H1 (cell line): ENCODE data around the gene CABP1.

Experiments
- BRCA1 ChIP-seq: IDR thresholded peaks from 2 replicates; pipeline ENCODE4 v1.6.1; 2012; ENCODE audit warnings: low read depth, low read length, improper control_type of control experiment
- CEBPB ChIP-seq: IDR thresholded peaks from 2 replicates; pipeline ENCODE4 v1.6.1; 2012; ENCODE audit warnings: low read depth, low read length
- CREB1 ChIP-seq: IDR thresholded peaks from 2 replicates; pipeline ENCODE4 v1.6.1; 2012; ENCODE audit warnings: inconsistent platforms
- EZH2 ChIP-seq: fragments of 200-600 bp; sonication (generic); IDR thresholded peaks from 2 replicates; pipeline ENCODE4 v1.7.1; 2012; ENCODE audit warnings: low read depth, mild to moderate bottlenecking, moderate library complexity, low read length, inconsistent platforms; ENCODE audit not compliant: severe bottlenecking
- HDAC6 ChIP-seq: IDR thresholded peaks from one replicate; pipeline ENCODE4 v1.7.1; 2012; ENCODE audit warnings: low read depth, mild to moderate bottlenecking, inconsistent platforms, low read length, moderate library complexity
- POLR2A ChIP-seq, 2 experiments: IDR thresholded peaks; 1 replicate in 1 of 2; 2 replicates in 1 of 2; pipeline ENCODE4 v1.6.1; 2011; ENCODE audit warnings: low read depth in 2 of 2, low read length in 2 of 2, mild to moderate bottlenecking in 2 of 2; ENCODE audit errors: control extremely low read depth in 1 of 2
- RFX5 ChIP-seq: IDR thresholded peaks from 2 replicates; pipeline ENCODE4 v1.6.1; 2011; ENCODE audit warnings: low read depth, low read length, improper control_type of control experiment, borderline replicate concordance
- RNF2 ChIP-seq: fragments of 200-900, 300-1000 bp; sonication (generic); IDR thresholded peaks from 2 replicates; pipeline ENCODE4 v1.7.1; 2016; ENCODE audit warnings: borderline replicate concordance, low read depth, mild to moderate bottlenecking, antibody characterized with exemption, low read length; ENCODE audit not compliant: poor library complexity, severe bottlenecking; ENCODE audit errors: missing control alignments
- USF2 ChIP-seq: IDR thresholded peaks from 2 replicates; pipeline ENCODE4 v1.6.1; 2011; ENCODE audit warnings: low read length, improper control_type of control experiment
- TF ChIP-seq, protein P1 (sequence below), 3 experiments: IDR thresholded peaks; 1 replicate in 2 of 3; 2 replicates in 1 of 3; pipeline versions ENCODE4 v1.5.1 to v1.6.1; 2011; ENCODE audit warnings: low read length in 3 of 3, mild to moderate bottlenecking in 3 of 3, inconsistent platforms in 2 of 3, low read depth in 1 of 3, moderate library complexity in 1 of 3; ENCODE audit not compliant: insufficient read depth in 1 of 3; ENCODE audit errors: control extremely low read depth in 1 of 3
- TF ChIP-seq, protein P2 (sequence below): IDR thresholded peaks from 2 replicates; pipeline ENCODE4 v1.6.1; 2012; ENCODE audit warnings: inconsistent platforms
- TF ChIP-seq, protein P3 (sequence below): IDR thresholded peaks from 2 replicates; pipeline ENCODE4 v1.6.1; 2012; ENCODE audit warnings: low read length, inconsistent platforms

DNA sequence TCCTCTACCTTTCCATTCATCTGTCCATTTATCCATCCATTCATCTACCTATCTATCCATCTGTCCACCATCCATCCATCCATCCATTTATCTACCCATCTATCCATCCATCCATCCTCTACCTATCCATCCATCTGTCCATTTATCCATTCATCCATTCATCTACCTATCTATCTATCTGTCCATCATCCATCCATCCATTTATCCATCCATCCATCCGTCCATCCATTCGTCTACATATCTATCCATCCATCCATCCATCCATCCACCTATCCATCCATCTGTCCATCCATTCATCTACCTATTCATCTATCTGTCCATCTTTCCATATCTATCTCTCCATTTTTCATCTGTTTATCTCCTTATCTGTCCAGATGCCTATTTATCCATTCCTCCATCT, 21.0 kb downstream of the CABP1 start:
- TF ChIP-seq RNF2 (no peak), CEBPB (no peak), HDAC6 (no peak), RFX5 (no peak), BRCA1 (no peak), CREB1 (no peak), USF2 (no peak), EZH2 (no peak), POLR2A (IDR thresholded peaks at IDR 0.05; ENCODE audit: control extremely low read depth in 1 of 2, low read depth in 2 of 2, low read length in 2 of 2) (no peak)
- TF ChIP-seq, protein P1, sequence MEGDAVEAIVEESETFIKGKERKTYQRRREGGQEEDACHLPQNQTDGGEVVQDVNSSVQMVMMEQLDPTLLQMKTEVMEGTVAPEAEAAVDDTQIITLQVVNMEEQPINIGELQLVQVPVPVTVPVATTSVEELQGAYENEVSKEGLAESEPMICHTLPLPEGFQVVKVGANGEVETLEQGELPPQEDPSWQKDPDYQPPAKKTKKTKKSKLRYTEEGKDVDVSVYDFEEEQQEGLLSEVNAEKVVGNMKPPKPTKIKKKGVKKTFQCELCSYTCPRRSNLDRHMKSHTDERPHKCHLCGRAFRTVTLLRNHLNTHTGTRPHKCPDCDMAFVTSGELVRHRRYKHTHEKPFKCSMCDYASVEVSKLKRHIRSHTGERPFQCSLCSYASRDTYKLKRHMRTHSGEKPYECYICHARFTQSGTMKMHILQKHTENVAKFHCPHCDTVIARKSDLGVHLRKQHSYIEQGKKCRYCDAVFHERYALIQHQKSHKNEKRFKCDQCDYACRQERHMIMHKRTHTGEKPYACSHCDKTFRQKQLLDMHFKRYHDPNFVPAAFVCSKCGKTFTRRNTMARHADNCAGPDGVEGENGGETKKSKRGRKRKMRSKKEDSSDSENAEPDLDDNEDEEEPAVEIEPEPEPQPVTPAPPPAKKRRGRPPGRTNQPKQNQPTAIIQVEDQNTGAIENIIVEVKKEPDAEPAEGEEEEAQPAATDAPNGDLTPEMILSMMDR (IDR thresholded peaks at IDR 0.05; ENCODE audit: control extremely low read depth in 1 of 3, insufficient read depth in 1 of 3, low read depth in 1 of 3, low read length in 3 of 3): no peak
- TF ChIP-seq, protein P2, sequence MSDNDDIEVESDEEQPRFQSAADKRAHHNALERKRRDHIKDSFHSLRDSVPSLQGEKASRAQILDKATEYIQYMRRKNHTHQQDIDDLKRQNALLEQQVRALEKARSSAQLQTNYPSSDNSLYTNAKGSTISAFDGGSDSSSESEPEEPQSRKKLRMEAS: no peak
- TF ChIP-seq, protein P3, sequence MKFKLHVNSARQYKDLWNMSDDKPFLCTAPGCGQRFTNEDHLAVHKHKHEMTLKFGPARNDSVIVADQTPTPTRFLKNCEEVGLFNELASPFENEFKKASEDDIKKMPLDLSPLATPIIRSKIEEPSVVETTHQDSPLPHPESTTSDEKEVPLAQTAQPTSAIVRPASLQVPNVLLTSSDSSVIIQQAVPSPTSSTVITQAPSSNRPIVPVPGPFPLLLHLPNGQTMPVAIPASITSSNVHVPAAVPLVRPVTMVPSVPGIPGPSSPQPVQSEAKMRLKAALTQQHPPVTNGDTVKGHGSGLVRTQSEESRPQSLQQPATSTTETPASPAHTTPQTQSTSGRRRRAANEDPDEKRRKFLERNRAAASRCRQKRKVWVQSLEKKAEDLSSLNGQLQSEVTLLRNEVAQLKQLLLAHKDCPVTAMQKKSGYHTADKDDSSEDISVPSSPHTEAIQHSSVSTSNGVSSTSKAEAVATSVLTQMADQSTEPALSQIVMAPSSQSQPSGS: no peak
